H9 (cell line): Measurements from ENCODE around the gene MAST1. TPM values are rescaled to one million over a fixed set of nuclear protein-coding genes. Genes with fewer than 3 reads are reported as not detected.
A peak's percentile ranks its signal among the peaks of the same experiment; 100 is the strongest.

Source experiments
- DNase-seq: peaks from one replicate; pipeline ENCODE4 v3.0.0-alpha.2; 2017
- H2AFZ ChIP-seq: one replicate; pipeline ENCODE4 v1.6.1; 2013; ENCODE audit warnings: mild to moderate bottlenecking, low read length, control low read depth, moderate library complexity
- H2AK5ac ChIP-seq: 2 replicates; pipeline ENCODE4 v1.6.1; 2013; ENCODE audit warnings: low read length, control low read depth, mixed read lengths; ENCODE audit not compliant: insufficient read length
- H2BK120ac ChIP-seq: one replicate; pipeline ENCODE4 v1.6.1; 2013; ENCODE audit warnings: low read depth, mild to moderate bottlenecking, low read length, control low read depth, inconsistent platforms; ENCODE audit not compliant: poor library complexity, severe bottlenecking
- H2BK12ac ChIP-seq: 2 replicates; pipeline ENCODE4 v1.6.1; 2013; ENCODE audit warnings: low read length, control low read depth, mixed read lengths, low read depth; ENCODE audit not compliant: insufficient read length
- H2BK15ac ChIP-seq: 2 replicates; pipeline ENCODE4 v1.6.1; 2013; ENCODE audit warnings: low read depth, low read length, control low read depth
- H2BK20ac ChIP-seq: one replicate; pipeline ENCODE4 v1.6.1; 2013; ENCODE audit warnings: low read depth, mild to moderate bottlenecking, low read length, control low read depth, inconsistent platforms; ENCODE audit not compliant: poor library complexity, severe bottlenecking
- H2BK5ac ChIP-seq: 2 replicates; pipeline ENCODE4 v1.6.1; 2013; ENCODE audit warnings: low read length, control low read depth, mixed read lengths; ENCODE audit not compliant: insufficient read length
- H3K14ac ChIP-seq: 2 replicates; pipeline ENCODE4 v1.6.1; 2013; ENCODE audit warnings: low read length, control low read depth; ENCODE audit not compliant: insufficient read depth
- H3K18ac ChIP-seq: 2 replicates; pipeline ENCODE4 v1.6.1; 2013; ENCODE audit warnings: low read depth, mild to moderate bottlenecking, mixed read lengths, low read length, control low read depth; ENCODE audit not compliant: insufficient read length
- H3K23ac ChIP-seq: 2 replicates; pipeline ENCODE4 v1.6.1; 2013; ENCODE audit warnings: low read length, control low read depth, mixed read lengths, low read depth; ENCODE audit not compliant: insufficient read length
- H3K23me2 ChIP-seq: 2 replicates; pipeline ENCODE4 v1.6.1; 2013; ENCODE audit warnings: low read depth, mild to moderate bottlenecking, mixed read lengths, low read length, control low read depth; ENCODE audit not compliant: insufficient read length, poor library complexity, severe bottlenecking
- H3K27ac ChIP-seq: 2 replicates; pipeline ENCODE4 v1.5.1; 2013; ENCODE audit warnings: low read length, control low read depth, mixed read lengths, low read depth; ENCODE audit not compliant: insufficient read length
- H3K27me3 ChIP-seq: 2 replicates; pipeline ENCODE4 v1.6.1; 2013; ENCODE audit warnings: low read length, control low read depth, inconsistent platforms; ENCODE audit not compliant: insufficient read depth
- H3K4ac ChIP-seq: 2 replicates; pipeline ENCODE4 v1.6.1; 2013; ENCODE audit warnings: low read depth, mild to moderate bottlenecking, control low read depth, inconsistent platforms, low read length, moderate library complexity
- H3K4me1 ChIP-seq: 2 replicates; pipeline ENCODE4 v1.6.1; 2013; ENCODE audit warnings: low read length, control low read depth, inconsistent platforms; ENCODE audit not compliant: insufficient read depth
- H3K4me2 ChIP-seq: 2 replicates; pipeline ENCODE4 v1.6.1; 2013; ENCODE audit warnings: low read length, control low read depth, mixed read lengths; ENCODE audit not compliant: insufficient read length, insufficient read depth
- H3K56ac ChIP-seq: 2 replicates; pipeline ENCODE4 v1.6.1; 2013; ENCODE audit warnings: low read depth, mild to moderate bottlenecking, mixed read lengths, low read length, control low read depth; ENCODE audit not compliant: insufficient read length
- H3K79me1 ChIP-seq: 2 replicates; pipeline ENCODE4 v1.6.1; 2013; ENCODE audit warnings: low read depth, mild to moderate bottlenecking, moderate library complexity, low read length, control low read depth, inconsistent platforms; ENCODE audit not compliant: insufficient read depth, poor library complexity, severe bottlenecking
- H3K79me2 ChIP-seq: 2 replicates; pipeline ENCODE4 v1.6.1; 2013; ENCODE audit warnings: low read length, control low read depth, inconsistent platforms; ENCODE audit not compliant: insufficient read depth
- H3K9ac ChIP-seq: 2 replicates; pipeline ENCODE4 v1.6.1; 2013; ENCODE audit warnings: low read length, control low read depth, mixed read lengths; ENCODE audit not compliant: insufficient read length; ENCODE audit errors: extremely low read depth
- H3K9me3 ChIP-seq: one replicate; pipeline ENCODE4 v1.6.1; 2013; ENCODE audit warnings: low read depth, low read length, inconsistent platforms; ENCODE audit not compliant: control insufficient read depth
- H3T11ph ChIP-seq: one replicate; pipeline ENCODE4 v1.6.1; 2013; ENCODE audit warnings: mild to moderate bottlenecking, low read length, control low read depth, inconsistent platforms
- H4K20me1 ChIP-seq: one replicate; pipeline ENCODE4 v1.6.1; 2013; ENCODE audit not compliant: control insufficient read depth, insufficient read length, insufficient read depth
- H4K5ac ChIP-seq: 2 replicates; pipeline ENCODE4 v1.6.1; 2013; ENCODE audit warnings: low read depth, mild to moderate bottlenecking, mixed read lengths, low read length, control low read depth; ENCODE audit not compliant: insufficient read length
- H4K8ac ChIP-seq: replicated peaks from 2 replicates; pipeline ENCODE4 v1.6.1; 2013; ENCODE audit warnings: low read length, control low read depth, mixed read lengths, low read depth; ENCODE audit not compliant: insufficient read length
- H4K91ac ChIP-seq: 2 replicates; pipeline ENCODE4 v1.6.1; 2013; ENCODE audit warnings: low read depth, mild to moderate bottlenecking, moderate library complexity, mixed read lengths, low read length, control low read depth; ENCODE audit not compliant: insufficient read length
- H3K27ac Mint-ChIP-seq, 3 experiments: 2 replicates in 2 of 3; 3 replicates in 1 of 3; pipeline ENCODE4 v1.8.0; 2020 to 2021; ENCODE audit warnings: mixed read lengths in 3 of 3, mild to moderate bottlenecking in 1 of 3, moderate library complexity in 1 of 3
- H3K27me3 Mint-ChIP-seq: 2 replicates; pipeline ENCODE4 v1.8.0; 2021; ENCODE audit warnings: low read depth, mild to moderate bottlenecking, moderate library complexity, mixed read lengths
- H3K36me3 Mint-ChIP-seq, 3 experiments: 2 replicates in 2 of 3; 3 replicates in 1 of 3; pipeline ENCODE4 v1.8.0; 2020 to 2021; ENCODE audit warnings: low read depth in 3 of 3, mixed read lengths in 3 of 3; ENCODE audit not compliant: insufficient read depth in 1 of 3
- H3K4me1 Mint-ChIP-seq, 2 experiments: 2 replicates each; pipeline ENCODE4 v1.8.0; 2020; ENCODE audit warnings: mixed read lengths in 2 of 2
- H3K4me3 Mint-ChIP-seq, 2 experiments: 2 replicates in 1 of 2; 3 replicates in 1 of 2; pipeline ENCODE4 v1.8.0; 2020 to 2021; ENCODE audit warnings: mild to moderate bottlenecking in 2 of 2, mixed read lengths in 2 of 2, moderate library complexity in 1 of 2
- H3K9me3 Mint-ChIP-seq, 2 experiments: 2 replicates in 1 of 2; 3 replicates in 1 of 2; pipeline ENCODE4 v1.8.0; 2020; ENCODE audit warnings: mild to moderate bottlenecking in 2 of 2, mixed read lengths in 2 of 2, moderate library complexity in 1 of 2
- CTCF ChIP-seq: fragments of 200-600 bp; sonication (generic); conservative IDR thresholded peaks from 3 replicates; pipeline ENCODE4 v1.8.0; 2021; ENCODE audit warnings: antibody characterized with exemption, mild to moderate bottlenecking
- WGBS: extraction: QIAGEN DNeasy Blood & Tissue Kit; methylation state at CpG from one replicate; pipeline ENCODE4 v1.1.7; 2013; ENCODE audit warnings: missing lambda C conversion rate, low lambda C conversion rate, mixed read lengths; ENCODE audit not compliant: insufficient read length; ENCODE audit errors: extremely low coverage; 5-methylcytosine and 5-hydroxymethylcytosine counted together
- total RNA-seq: library from RNA; stranded (reverse); gene quantifications from 2 replicates; pipeline ENCODE4 v1.2.1, GENCODE V29; 2021

The MAST1 gene
- total RNA-seq, 1 experiment from 2014 or later: 15.1 TPM

DNA sequence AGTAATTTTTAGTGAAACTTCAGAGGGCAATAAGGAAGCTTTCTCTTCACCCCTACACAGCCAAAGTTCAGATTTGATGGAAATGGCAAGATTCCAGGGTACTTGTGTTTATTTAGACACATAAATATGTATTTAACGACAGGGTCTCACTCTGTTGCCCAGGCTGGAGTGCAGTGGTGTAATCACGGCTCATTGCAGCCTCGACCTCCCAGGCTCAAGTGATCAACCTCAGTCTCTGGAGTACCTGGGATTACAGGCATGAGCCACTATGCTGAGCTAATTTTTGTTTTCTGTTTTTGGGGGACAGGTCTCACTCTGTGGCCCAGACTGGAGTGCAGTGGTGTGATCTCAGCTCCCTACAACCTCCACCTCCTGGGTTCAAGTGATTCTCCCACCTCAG lies 82.7 kb downstream of the MAST1 start:
- peak overlapping the region in 1 of 3 experiments; percentile 51; a peak in 1 of 7 replicates for H3K27ac Mint-ChIP-seq
- no peak overlapping the region for H3K18ac ChIP-seq
- no peak overlapping the region for H4K8ac ChIP-seq
- H3K9me3 Mint-ChIP-seq: peaks cover 7 to 8% of the 10 kb centered on the region in 2 experiments
- H3K14ac ChIP-seq: no peak overlapping the region
- no peak overlapping the region for H3T11ph ChIP-seq
- H3K4me3 Mint-ChIP-seq: no peak overlapping the region
- no CpG with 5 or more reads among the region's 3 CpGs for WGBS
- peaks cover 21% of the 10 kb centered on the region for H3K27me3 Mint-ChIP-seq
- H3K4ac ChIP-seq: no peak overlapping the region
- no peak overlapping the region for H2BK120ac ChIP-seq
- H3K4me1 Mint-ChIP-seq: 0 out of 4 replicates have a peak, but pooled peaks cover 0 to 6% of the 10 kb centered on the region in 2 experiments
- no peaks in the 10 kb centered on the region for H3K23me2 ChIP-seq
- H3K79me2 ChIP-seq: no peaks in the 10 kb centered on the region
- H2AFZ ChIP-seq: no peak overlapping the region
- no peak overlapping the region for H3K9ac ChIP-seq
- H3K9me3 ChIP-seq: no peaks in the 10 kb centered on the region
- DNase-seq: no peak
- H3K27ac ChIP-seq: no peak overlapping the region
- H4K5ac ChIP-seq: no peak overlapping the region
- peaks cover 5% of the 10 kb centered on the region; the same call in 1 of the 2 replicates for H3K27me3 ChIP-seq
- H3K4me1 ChIP-seq: no peaks in the 10 kb centered on the region
- H2BK15ac ChIP-seq: no peak overlapping the region
- no peak overlapping the region for H3K4me2 ChIP-seq
- H2AK5ac ChIP-seq: no peak overlapping the region
- no peak overlapping the region for H3K56ac ChIP-seq
- no peak overlapping the region for H4K91ac ChIP-seq
- no peak overlapping the region for H2BK12ac ChIP-seq
- H2BK20ac ChIP-seq: no peak overlapping the region
- no peaks in the 10 kb centered on the region for H3K79me1 ChIP-seq
- peaks cover 35 to 39% (median 37%) of the 10 kb centered on the region in 3 experiments; a peak in 6 of 7 replicates for H3K36me3 Mint-ChIP-seq
- TF ChIP-seq CTCF: no peak
- no peak overlapping the region for H3K23ac ChIP-seq
- no peak overlapping the region for H2BK5ac ChIP-seq
- H4K20me1 ChIP-seq: no peaks in the 10 kb centered on the region
